ENCODE results near the gene GALP.

DNA sequence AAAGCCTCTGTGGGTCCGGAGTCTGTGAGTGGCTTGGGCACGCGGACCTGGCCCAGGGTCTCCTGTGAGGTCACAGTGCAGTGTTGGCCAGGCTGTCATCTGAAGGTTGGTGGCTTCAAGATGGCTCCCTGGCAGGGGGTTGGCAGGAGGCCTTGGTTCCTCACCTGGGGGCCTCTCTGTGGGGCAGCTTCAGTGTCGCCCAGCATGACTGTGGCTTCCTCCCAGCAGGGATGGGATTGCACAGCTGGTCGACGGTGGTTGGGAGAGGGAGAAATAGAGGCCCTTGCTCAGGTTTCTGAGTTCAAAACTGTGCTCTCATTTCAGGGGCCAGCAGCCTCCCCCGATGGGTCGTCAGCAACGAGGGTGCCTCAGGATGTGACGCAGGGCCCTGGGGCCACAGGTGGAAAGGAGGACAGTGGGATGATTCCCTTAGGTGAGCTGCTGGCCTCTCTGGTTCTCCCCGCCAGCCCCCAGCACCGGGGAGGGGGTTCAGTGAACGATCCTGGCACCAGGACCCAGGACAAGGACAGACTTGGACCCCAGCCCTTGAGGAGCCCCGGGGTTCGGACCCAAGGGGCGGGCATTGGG, 17.5 kb upstream of the GALP start:
- TF ChIP-seq, protein P1, sequence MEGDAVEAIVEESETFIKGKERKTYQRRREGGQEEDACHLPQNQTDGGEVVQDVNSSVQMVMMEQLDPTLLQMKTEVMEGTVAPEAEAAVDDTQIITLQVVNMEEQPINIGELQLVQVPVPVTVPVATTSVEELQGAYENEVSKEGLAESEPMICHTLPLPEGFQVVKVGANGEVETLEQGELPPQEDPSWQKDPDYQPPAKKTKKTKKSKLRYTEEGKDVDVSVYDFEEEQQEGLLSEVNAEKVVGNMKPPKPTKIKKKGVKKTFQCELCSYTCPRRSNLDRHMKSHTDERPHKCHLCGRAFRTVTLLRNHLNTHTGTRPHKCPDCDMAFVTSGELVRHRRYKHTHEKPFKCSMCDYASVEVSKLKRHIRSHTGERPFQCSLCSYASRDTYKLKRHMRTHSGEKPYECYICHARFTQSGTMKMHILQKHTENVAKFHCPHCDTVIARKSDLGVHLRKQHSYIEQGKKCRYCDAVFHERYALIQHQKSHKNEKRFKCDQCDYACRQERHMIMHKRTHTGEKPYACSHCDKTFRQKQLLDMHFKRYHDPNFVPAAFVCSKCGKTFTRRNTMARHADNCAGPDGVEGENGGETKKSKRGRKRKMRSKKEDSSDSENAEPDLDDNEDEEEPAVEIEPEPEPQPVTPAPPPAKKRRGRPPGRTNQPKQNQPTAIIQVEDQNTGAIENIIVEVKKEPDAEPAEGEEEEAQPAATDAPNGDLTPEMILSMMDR (conservative IDR thresholded peaks at IDR 0.05): no peak
- TF ChIP-seq ZFX (IDR thresholded peaks at IDR 0.05): no peak
